K562 (cell line): ENCODE results near the gene FAR1. TPM values are rescaled to one million over a fixed set of nuclear protein-coding genes. Genes with fewer than 3 reads are reported as not detected.

Source experiments
- FOS ChIP-seq: IDR thresholded peaks from 3 replicates; pipeline ENCODE4 v1.6.1; 2011; ENCODE audit not compliant: insufficient read length; ENCODE audit errors: extremely low read depth
- HOXB6 ChIP-seq: fragments of 250-450 bp; sonication (Bioruptor Pico); IDR thresholded peaks from 2 replicates; pipeline ENCODE4 v1.5.1; 2022; ENCODE audit warnings: mild to moderate bottlenecking, borderline replicate concordance
- ID3 ChIP-seq, 2 experiments: fragments of 250-450 bp in 1 of 2; fragments of 450-650 bp in 1 of 2; sonication (Bioruptor Pico) in 1 of 2; IDR thresholded peaks; 2 replicates each; pipeline versions ENCODE4 v1.6.1 to v1.8.0; 2016 to 2021; ENCODE audit warnings: mild to moderate bottlenecking in 2 of 2, moderate library complexity in 2 of 2, missing compliant biosample characterization in 1 of 2, missing genetic modification characterization in 1 of 2
- JUN ChIP-seq, 2 experiments: sonication (generic) in 1 of 2; formaldehyde crosslinking in 1 of 2; IDR thresholded peaks; 2 replicates each; pipeline versions ENCODE4 v1.6.1 to v1.8.0; 2012 to 2022; ENCODE audit warnings: borderline replicate concordance in 2 of 2, mild to moderate bottlenecking in 2 of 2, improper control_type of control experiment in 1 of 2, low read depth in 1 of 2, low read length in 1 of 2, missing genetic modification reagents in 1 of 2
- LCOR ChIP-seq: sonication (generic); formaldehyde crosslinking; IDR thresholded peaks from 2 replicates; pipeline ENCODE4 v1.8.0; 2022; ENCODE audit warnings: mild to moderate bottlenecking, missing genetic modification reagents
- ZBTB9 ChIP-seq: fragments of 450-650 bp; formaldehyde crosslinking; IDR thresholded peaks from 2 replicates; pipeline ENCODE4 v1.4.0; 2020; ENCODE audit warnings: mild to moderate bottlenecking, moderate library complexity
- ZFP91 ChIP-seq: sonication (generic); formaldehyde crosslinking; IDR thresholded peaks from 2 replicates; pipeline ENCODE4 v1.8.0; 2022; ENCODE audit warnings: mild to moderate bottlenecking, missing genetic modification reagents
- ZFX ChIP-seq: sonication (generic); formaldehyde crosslinking; IDR thresholded peaks from 2 replicates; pipeline ENCODE4 v1.8.0; 2022; ENCODE audit warnings: mild to moderate bottlenecking, missing genetic modification reagents, moderate library complexity
- ZNF583 ChIP-seq: fragments of 250-450 bp; sonication (Bioruptor Pico); IDR thresholded peaks from 2 replicates; pipeline ENCODE4 v1.4.0; 2020
- polyA plus RNA-seq, 8 experiments: library from polyadenylated mRNA; depleted of rRNA in 4 of 8; stranded (reverse) in 5 of 8; unstranded in 3 of 8; fragments of >200 nt; fragmentation: Nextera tagmentation in 2 of 8; fragmentation: Illumina TruSeq in 1 of 8; extraction: Ambion mirVana in 2 of 8; extraction: Trizol in 1 of 8; gene quantifications; 2 replicates each; pipeline versions ENCODE4 v1.2.1 to v1.2.3, GENCODE V29; 2011 to 2014; ENCODE audit warnings: inconsistent platforms in 1 of 8, missing spikeins in 1 of 8
- total RNA-seq, 7 experiments: library from RNA; depleted of rRNA in 6 of 7; stranded (reverse); fragments of >200 nt in 6 of 7; fragmentation: Illumina TruSeq in 2 of 7; extraction: Trizol in 2 of 7; gene quantifications; 2 replicates each; pipeline versions ENCODE4 v1.2.1 to v1.2.3, GENCODE V29; 2011 to 2021; ENCODE audit warnings: low replicate concordance in 1 of 7
- TF ChIP-seq, protein P1 (sequence below): fragments of 450-650 bp; IDR thresholded peaks from 2 replicates; pipeline ENCODE4 v1.6.1; 2017; ENCODE audit warnings: antibody characterized with exemption, mild to moderate bottlenecking
- TF ChIP-seq, protein P2 (sequence below), 2 experiments: IDR thresholded peaks; 2 replicates each; pipeline ENCODE4 v1.6.1; 2011; ENCODE audit warnings: borderline replicate concordance in 1 of 2, control low read depth in 1 of 2, low read depth in 1 of 2, low read length in 1 of 2, mild to moderate bottlenecking in 1 of 2, mixed read lengths in 1 of 2, moderate library complexity in 1 of 2; ENCODE audit not compliant: insufficient read depth in 1 of 2, insufficient read length in 1 of 2, poor library complexity in 1 of 2, severe bottlenecking in 1 of 2; ENCODE audit errors: extremely low read depth in 1 of 2

The FAR1 gene
- total and polyA plus RNA-seq, 9 of the 15 experiments (the other 6 are each of a cell fraction or from before 2014, with no cell fraction given), result 17.7 to 88.2 (median 52.6) TPM

DNA sequence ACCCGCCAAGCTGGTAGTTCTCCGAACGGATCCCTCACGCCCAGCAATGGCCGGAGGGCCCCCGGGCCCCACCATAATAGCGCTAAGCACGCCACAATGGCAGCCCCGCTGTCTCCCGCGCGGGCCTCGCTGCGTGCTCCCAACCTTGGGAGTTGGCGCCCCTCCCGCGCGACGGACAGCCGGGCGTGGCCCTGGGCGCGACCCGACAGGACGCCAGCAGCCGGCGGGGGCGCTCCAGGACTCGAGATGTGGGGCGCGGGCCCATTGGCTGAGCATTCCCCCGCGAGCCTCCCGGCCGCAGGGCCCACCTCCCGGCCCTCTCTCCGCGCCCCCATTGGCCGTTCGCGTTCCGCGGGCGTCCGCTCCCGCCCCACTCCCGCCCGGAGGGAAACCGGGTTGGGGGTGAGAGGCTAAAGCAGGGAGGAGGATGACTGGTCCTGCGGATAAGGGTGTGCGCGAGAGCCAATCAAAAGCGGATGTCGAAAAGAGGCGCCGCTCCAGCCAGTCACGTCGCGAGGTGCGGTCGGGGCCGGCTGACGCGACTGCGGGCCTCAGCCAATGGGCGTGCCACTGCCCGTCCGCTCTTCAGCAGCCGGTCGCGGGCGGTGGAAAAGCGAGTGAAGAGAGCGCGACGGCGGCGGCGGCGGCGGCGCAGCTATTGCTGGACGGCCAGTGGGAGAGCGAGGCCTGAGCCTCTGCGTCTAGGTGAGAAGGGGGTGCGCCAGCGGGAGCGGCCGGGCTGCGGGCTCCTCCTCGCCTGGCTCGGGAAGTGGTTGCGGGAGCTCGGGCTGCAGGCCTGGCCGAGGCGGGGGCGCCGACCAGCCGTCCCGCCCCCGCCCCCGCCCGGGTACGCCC, at the start of gene FAR1 (continued):
- TF ChIP-seq ZBTB9 (CRISPR knock-in tag), result peak; percentile 45; the same call in 1 of the 2 replicates
- peak; percentile 89 for TF ChIP-seq ZFX (CRISPR knock-in tag)
- peak; percentile 87 for TF ChIP-seq FOS
- peak; percentile 62; the same call in 1 of the 2 replicates for TF ChIP-seq LCOR (CRISPR knock-in tag)
- TF ChIP-seq ZFP91 (CRISPR knock-in tag), result no peak
- TF ChIP-seq HOXB6 (CRISPR knock-in tag), result no peak
- TF ChIP-seq, protein P1, sequence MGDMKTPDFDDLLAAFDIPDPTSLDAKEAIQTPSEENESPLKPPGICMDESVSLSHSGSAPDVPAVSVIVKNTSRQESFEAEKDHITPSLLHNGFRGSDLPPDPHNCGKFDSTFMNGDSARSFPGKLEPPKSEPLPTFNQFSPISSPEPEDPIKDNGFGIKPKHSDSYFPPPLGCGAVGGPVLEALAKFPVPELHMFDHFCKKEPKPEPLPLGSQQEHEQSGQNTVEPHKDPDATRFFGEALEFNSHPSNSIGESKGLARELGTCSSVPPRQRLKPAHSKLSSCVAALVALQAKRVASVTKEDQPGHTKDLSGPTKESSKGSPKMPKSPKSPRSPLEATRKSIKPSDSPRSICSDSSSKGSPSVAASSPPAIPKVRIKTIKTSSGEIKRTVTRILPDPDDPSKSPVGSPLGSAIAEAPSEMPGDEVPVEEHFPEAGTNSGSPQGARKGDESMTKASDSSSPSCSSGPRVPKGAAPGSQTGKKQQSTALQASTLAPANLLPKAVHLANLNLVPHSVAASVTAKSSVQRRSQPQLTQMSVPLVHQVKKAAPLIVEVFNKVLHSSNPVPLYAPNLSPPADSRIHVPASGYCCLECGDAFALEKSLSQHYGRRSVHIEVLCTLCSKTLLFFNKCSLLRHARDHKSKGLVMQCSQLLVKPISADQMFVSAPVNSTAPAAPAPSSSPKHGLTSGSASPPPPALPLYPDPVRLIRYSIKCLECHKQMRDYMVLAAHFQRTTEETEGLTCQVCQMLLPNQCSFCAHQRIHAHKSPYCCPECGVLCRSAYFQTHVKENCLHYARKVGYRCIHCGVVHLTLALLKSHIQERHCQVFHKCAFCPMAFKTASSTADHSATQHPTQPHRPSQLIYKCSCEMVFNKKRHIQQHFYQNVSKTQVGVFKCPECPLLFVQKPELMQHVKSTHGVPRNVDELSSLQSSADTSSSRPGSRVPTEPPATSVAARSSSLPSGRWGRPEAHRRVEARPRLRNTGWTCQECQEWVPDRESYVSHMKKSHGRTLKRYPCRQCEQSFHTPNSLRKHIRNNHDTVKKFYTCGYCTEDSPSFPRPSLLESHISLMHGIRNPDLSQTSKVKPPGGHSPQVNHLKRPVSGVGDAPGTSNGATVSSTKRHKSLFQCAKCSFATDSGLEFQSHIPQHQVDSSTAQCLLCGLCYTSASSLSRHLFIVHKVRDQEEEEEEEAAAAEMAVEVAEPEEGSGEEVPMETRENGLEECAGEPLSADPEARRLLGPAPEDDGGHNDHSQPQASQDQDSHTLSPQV, result peak; percentile 72; the same call in 1 of the 2 replicates
- TF ChIP-seq JUN (IDR thresholded peaks at IDR 0.05; ENCODE audit: borderline replicate concordance, low read depth, low read length), result no peak
- 0 out of 2 replicates have a peak, but pooled peaks have one; percentile 52 for TF ChIP-seq JUN (CRISPR knock-in tag; IDR thresholded peaks at IDR 0.05; ENCODE audit: borderline replicate concordance)
- peak; percentile 42; the same call in 1 of the 2 replicates for TF ChIP-seq ZNF583 (CRISPR knock-in tag)
- TF ChIP-seq ID3 (CRISPR knock-in tag; IDR thresholded peaks at IDR 0.05), result no peak
- peak; percentile 80 for TF ChIP-seq ID3 (tag; IDR thresholded peaks at IDR 0.05)
- TF ChIP-seq, protein P2, sequence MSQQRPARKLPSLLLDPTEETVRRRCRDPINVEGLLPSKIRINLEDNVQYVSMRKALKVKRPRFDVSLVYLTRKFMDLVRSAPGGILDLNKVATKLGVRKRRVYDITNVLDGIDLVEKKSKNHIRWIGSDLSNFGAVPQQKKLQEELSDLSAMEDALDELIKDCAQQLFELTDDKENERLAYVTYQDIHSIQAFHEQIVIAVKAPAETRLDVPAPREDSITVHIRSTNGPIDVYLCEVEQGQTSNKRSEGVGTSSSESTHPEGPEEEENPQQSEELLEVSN (IDR thresholded peaks at IDR 0.05; ENCODE audit: borderline replicate concordance in 1 of 2, extremely low read depth in 1 of 2, insufficient read depth in 1 of 2, insufficient read length in 1 of 2, low read depth in 1 of 2, low read length in 1 of 2, poor library complexity in 1 of 2, severe bottlenecking in 1 of 2), result peak; percentile 92 to 96
